Glutamatergic neuron (in vitro differentiated cells): ENCODE measurements around the gene AP5S1. TPM values are rescaled to one million over a fixed set of nuclear protein-coding genes. Genes with fewer than 3 reads are reported as not detected.

Experiments
- DNase-seq: peaks from one replicate; pipeline ENCODE4 v3.0.0; 2022
- H3K27ac Mint-ChIP-seq: one replicate; pipeline ENCODE4 v1.8.0; 2020; ENCODE audit warnings: mild to moderate bottlenecking, mixed read lengths, inconsistent platforms; ENCODE audit not compliant: unreplicated experiment
- H3K27me3 Mint-ChIP-seq: one replicate; pipeline ENCODE4 v1.8.0; 2020; ENCODE audit warnings: mild to moderate bottlenecking, moderate library complexity, mixed read lengths, inconsistent platforms; ENCODE audit not compliant: unreplicated experiment
- H3K36me3 Mint-ChIP-seq: one replicate; pipeline ENCODE4 v1.8.0; 2020; ENCODE audit warnings: mild to moderate bottlenecking, mixed read lengths, inconsistent platforms; ENCODE audit not compliant: unreplicated experiment
- H3K4me1 Mint-ChIP-seq: one replicate; pipeline ENCODE4 v1.8.0; 2020; ENCODE audit warnings: mild to moderate bottlenecking, low read depth, mixed read lengths, inconsistent platforms; ENCODE audit not compliant: unreplicated experiment
- H3K4me3 Mint-ChIP-seq: one replicate; pipeline ENCODE4 v1.8.0; 2020; ENCODE audit warnings: mild to moderate bottlenecking, mixed read lengths, inconsistent platforms; ENCODE audit not compliant: unreplicated experiment
- H3K9me3 Mint-ChIP-seq: one replicate; pipeline ENCODE4 v1.8.0; 2020; ENCODE audit warnings: mild to moderate bottlenecking, moderate library complexity, mixed read lengths, inconsistent platforms; ENCODE audit not compliant: unreplicated experiment
- CTCF ChIP-seq: fragments of 200-600 bp; sonication (generic); IDR thresholded peaks from one replicate; pipeline ENCODE4 v1.5.0; 2021; ENCODE audit not compliant: partially characterized antibody, unreplicated experiment
- total RNA-seq: library from RNA; stranded (reverse); fragmentation: NEBNext Ultra II Directional; extraction: Animal tissue kit (Norgen Biotek cat#: 25700); gene quantifications from one replicate; pipeline ENCODE4 v1.2.1, GENCODE V29; 2021; ENCODE audit not compliant: unreplicated experiment

AP5S1 gene
- total RNA-seq, 1 donor from 2014 or later, result 8.1 TPM

GRCh38 chr20:3846740-3847428, 26.5 kb downstream of the AP5S1 start, which contains the start of gene MAVS:
Gene MAVS, plus strand, starts transcription at chr20:3846834. Its CDS starts 7,791 bp downstream, at chr20:3854625.
- Mint-ChIP-seq H3K36me3 (no peaks in the 10 kb centered on the region), H3K4me1 (peaks cover 2% of the 10 kb centered on the region), H3K27ac (peak within 1 kb of the TSS; percentile 60), H3K27me3 (peaks cover 2% of the 10 kb centered on the region), H3K4me3 (peak within 1 kb of the TSS; percentile 88), H3K9me3 (peaks cover 4% of the 10 kb centered on the region)
- peak; percentile 92 for DNase-seq
- TF ChIP-seq CTCF, result no peak

- H3K9me3 Mint-ChIP-seq, result peaks cover 4% of the 10 kb centered on the region
- H3K27me3 Mint-ChIP-seq, result peaks cover 2% of the 10 kb centered on the region
- peak overlapping the region; percentile 60 for H3K27ac Mint-ChIP-seq
- no peak for TF ChIP-seq CTCF
- DNase-seq, result no peak
- H3K4me3 Mint-ChIP-seq, result peak overlapping the region; percentile 88
- H3K4me1 Mint-ChIP-seq, result peaks cover 2% of the 10 kb centered on the region
- no peaks in the 10 kb centered on the region for H3K36me3 Mint-ChIP-seq
Measured at GRCh38 chr20:3847429-3847940, 27.1 kb downstream of the AP5S1 start.

- TF ChIP-seq CTCF, result no peak
- H3K4me3 Mint-ChIP-seq, result peak overlapping the region; percentile 61
- DNase-seq, result no peak
- H3K36me3 Mint-ChIP-seq, result no peaks in the 10 kb centered on the region
- no peak overlapping the region for H3K27ac Mint-ChIP-seq
- peaks cover 2% of the 10 kb centered on the region for H3K27me3 Mint-ChIP-seq
- H3K9me3 Mint-ChIP-seq, result peaks cover 4% of the 10 kb centered on the region
- peaks cover 2% of the 10 kb centered on the region for H3K4me1 Mint-ChIP-seq
Measured at GRCh38 chr20:3848565-3848964, 28.2 kb downstream of the AP5S1 start.

GRCh38 chr20:3854462-3854871, 34.1 kb downstream of the AP5S1 start:
- no peak for TF ChIP-seq CTCF
- Mint-ChIP-seq H3K4me3 (no peak overlapping the region), H3K9me3 (no peaks in the 10 kb centered on the region), H3K4me1 (peaks cover 2% of the 10 kb centered on the region), H3K27me3 (peaks cover 3% of the 10 kb centered on the region), H3K27ac (no peak overlapping the region), H3K36me3 (no peaks in the 10 kb centered on the region)
- no peak for DNase-seq

GRCh38 chr20:3857405-3857804, 37.1 kb downstream of the AP5S1 start:
- peaks cover 1% of the 10 kb centered on the region for H3K36me3 Mint-ChIP-seq
- peaks cover 2% of the 10 kb centered on the region for H3K4me1 Mint-ChIP-seq
- TF ChIP-seq CTCF, result no peak
- no peak overlapping the region for H3K4me3 Mint-ChIP-seq
- H3K27ac Mint-ChIP-seq, result no peak overlapping the region
- no peak for DNase-seq
- H3K9me3 Mint-ChIP-seq, result no peaks in the 10 kb centered on the region
- peaks cover 3% of the 10 kb centered on the region for H3K27me3 Mint-ChIP-seq
